ENCODE results near the gene BAIAP2L1. TPM values are rescaled to one million over a fixed set of nuclear protein-coding genes. Genes with fewer than 3 reads are reported as not detected.

The BAIAP2L1 gene
- total and polyA plus RNA-seq, 2 experiments from 2014 or later = 5.9 to 7.4 TPM

DNA sequence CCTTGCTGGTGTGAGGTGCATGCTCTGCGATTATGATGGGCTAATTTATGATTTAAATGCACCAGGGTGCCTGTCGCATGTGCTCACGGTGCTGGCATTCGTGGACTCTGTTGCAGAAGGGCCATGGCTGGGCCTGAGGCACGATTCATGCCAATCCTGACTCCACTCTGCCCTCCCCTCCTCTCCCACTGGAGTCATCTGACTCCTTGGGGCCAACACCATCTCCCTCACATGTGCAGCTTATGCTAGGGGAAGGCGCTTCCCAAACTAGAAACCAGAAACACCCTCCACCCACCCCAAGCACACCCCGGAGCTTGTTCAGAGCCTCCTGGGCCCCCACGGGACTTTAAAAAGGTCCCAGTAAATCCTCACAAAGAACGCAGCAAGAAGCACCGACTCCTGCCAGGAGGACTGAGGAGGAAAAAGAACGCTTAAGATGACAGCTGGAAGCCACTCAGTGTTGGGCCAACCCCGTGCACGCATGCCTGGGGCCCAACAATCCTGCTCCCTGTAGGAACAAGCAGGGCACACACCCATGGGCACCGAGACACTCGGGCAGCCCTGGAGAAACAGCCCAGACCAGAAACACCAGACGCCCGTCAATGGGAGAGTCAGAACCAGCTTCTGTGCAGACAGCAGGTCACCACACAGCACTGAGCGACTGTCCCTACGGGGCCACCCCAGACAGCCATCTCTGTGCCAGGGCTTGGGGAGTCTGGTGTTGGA lies 105.3 kb downstream of the BAIAP2L1 start:
- peaks cover 5% of the 10 kb centered on the region; the same call in 1 of the 2 replicates for H3F3A ChIP-seq (ENCODE audit: insufficient read depth)
- H3K9me2 ChIP-seq (ENCODE audit: insufficient read depth) = no peaks in the 10 kb centered on the region
- 0 out of 2 replicates have a peak, but pooled peaks cover under 1% of the 10 kb centered on the region for H4K20me1 ChIP-seq (ENCODE audit: insufficient read depth)
- no peaks in the 10 kb centered on the region for H3K9me3 ChIP-seq (ENCODE audit: low read depth)
- no peaks in the 10 kb centered on the region for H3K4me1 ChIP-seq (ENCODE audit: insufficient read depth)
- in situ Hi-C loops (cut with MboI) = loop anchor here (25.0 kb wide), 1 partner anchor 442 kb away; no protein-coding TSS in a partner anchor
- TF ChIP-seq EZH2 (IDR thresholded peaks at IDR 0.05; ENCODE audit: insufficient read depth, poor library complexity, severe bottlenecking) = no peak
- H3K9ac ChIP-seq = no peak overlapping the region
- H3K4me3 ChIP-seq = no peak overlapping the region
- no peak overlapping the region for H3K4me2 ChIP-seq (ENCODE audit: unreplicated experiment)
- no peak overlapping the region for H3K27ac ChIP-seq
- peaks cover 34% of the 10 kb centered on the region for H3K79me2 ChIP-seq (ENCODE audit: insufficient read depth)
- 40 to 41% methylated on average over 17 to 19 of the region's 19 CpGs for WGBS, 2 experiments (ENCODE audit: low coverage in 1 of 2, low lambda C conversion rate in 2 of 2, missing lambda C conversion rate in 2 of 2)
- H3K27me3 ChIP-seq (replicated peaks; ENCODE audit: insufficient read depth) = no peaks in the 10 kb centered on the region
- H3K36me3 ChIP-seq (ENCODE audit: low read depth) = peaks cover 34% of the 10 kb centered on the region
- peak; percentile 30 for DNase-seq
- no peak overlapping the region for H2AFZ ChIP-seq

DNA sequence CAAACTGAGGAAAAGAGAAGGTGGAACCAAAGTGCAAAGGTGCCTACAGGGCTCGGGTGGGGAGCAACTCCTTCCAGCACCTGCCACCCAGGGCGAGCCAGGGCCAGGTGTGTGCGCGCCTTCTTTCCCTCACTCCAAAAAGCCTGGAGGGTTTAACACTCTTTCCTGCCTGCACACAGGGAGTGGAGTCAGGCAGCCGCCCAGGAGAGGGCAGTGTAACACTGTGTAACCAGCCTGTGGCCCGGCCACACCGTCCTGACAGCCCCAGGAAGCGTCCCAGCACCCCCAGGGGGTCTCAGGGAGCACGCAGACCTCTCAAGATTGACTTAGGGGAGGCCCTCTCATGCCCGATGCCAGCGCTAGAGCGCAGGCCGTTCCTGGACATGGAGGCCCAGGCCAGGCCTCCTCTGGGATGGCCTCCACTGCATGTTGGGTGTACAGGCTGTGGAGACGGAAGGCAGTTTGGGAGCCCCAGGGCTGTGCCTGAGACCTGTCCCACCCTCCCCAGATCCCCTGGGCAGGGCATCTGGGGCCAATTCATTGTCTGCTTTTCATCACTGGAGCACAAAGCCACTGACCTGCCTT lies 106.0 kb downstream of the BAIAP2L1 start:
- Histone ChIP-seq H3F3A (ENCODE audit: insufficient read depth) (peaks cover 5% of the 10 kb centered on the region; the same call in 1 of the 2 replicates), H3K36me3 (ENCODE audit: low read depth) (peaks cover 34% of the 10 kb centered on the region), H2AFZ (no peak overlapping the region), H3K9me2 (ENCODE audit: insufficient read depth) (no peaks in the 10 kb centered on the region), H4K20me1 (ENCODE audit: insufficient read depth) (0 out of 2 replicates have a peak, but pooled peaks cover 2% of the 10 kb centered on the region), H3K4me3 (no peak overlapping the region), H3K9ac (no peak overlapping the region), H3K4me2 (ENCODE audit: unreplicated experiment) (no peak overlapping the region), H3K27ac (no peak overlapping the region), H3K4me1 (ENCODE audit: insufficient read depth) (no peaks in the 10 kb centered on the region), H3K27me3 (replicated peaks; ENCODE audit: insufficient read depth) (no peaks in the 10 kb centered on the region), H3K79me2 (ENCODE audit: insufficient read depth) (peaks cover 41% of the 10 kb centered on the region), H3K9me3 (ENCODE audit: low read depth) (no peaks in the 10 kb centered on the region)
- TF ChIP-seq EZH2 (IDR thresholded peaks at IDR 0.05; ENCODE audit: insufficient read depth, poor library complexity, severe bottlenecking) (no peak), EZH2phosphoT487 (IDR thresholded peaks at IDR 0.05; ENCODE audit: insufficient read depth, low read depth) (no peak)
- DNase-seq = peak; percentile 76
- WGBS, 2 experiments (ENCODE audit: low coverage in 1 of 2, low lambda C conversion rate in 2 of 2, missing lambda C conversion rate in 2 of 2) = 46 to 47% methylated on average over 14 of the region's 14 CpGs
- in situ Hi-C loops (cut with MboI) = loop anchor here (25.0 kb wide), 1 partner anchor 442 kb away; no protein-coding TSS in a partner anchor

DNA sequence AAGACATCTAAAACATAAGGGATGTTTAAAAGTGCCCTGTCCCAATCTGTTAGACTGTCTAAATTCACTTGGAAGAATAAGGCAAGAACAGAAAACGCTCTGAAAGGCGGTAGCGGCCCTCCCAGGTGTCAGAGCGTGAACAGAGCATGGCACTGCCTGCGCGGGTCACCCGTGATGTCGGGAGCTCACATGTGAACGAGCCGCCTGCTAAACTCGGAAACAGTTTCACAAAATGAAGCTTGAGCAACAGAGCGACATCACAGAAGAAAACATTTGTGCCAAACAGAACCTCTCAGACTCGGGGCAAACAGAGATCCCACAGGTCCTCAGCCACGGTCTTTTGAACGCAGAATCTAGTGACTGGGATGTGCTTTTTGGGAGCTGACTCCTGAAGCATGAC lies 106.6 kb downstream of the BAIAP2L1 start:
- Histone ChIP-seq H3K79me2 (ENCODE audit: insufficient read depth) (peaks cover 47% of the 10 kb centered on the region), H3K27ac (no peak overlapping the region), H3F3A (ENCODE audit: insufficient read depth) (peaks cover 5% of the 10 kb centered on the region; the same call in 1 of the 2 replicates), H3K9me3 (ENCODE audit: low read depth) (no peaks in the 10 kb centered on the region), H3K36me3 (ENCODE audit: low read depth) (peaks cover 34% of the 10 kb centered on the region), H3K4me1 (ENCODE audit: insufficient read depth) (no peaks in the 10 kb centered on the region), H3K4me2 (ENCODE audit: unreplicated experiment) (no peak overlapping the region), H3K9me2 (ENCODE audit: insufficient read depth) (no peaks in the 10 kb centered on the region), H3K4me3 (no peak overlapping the region), H2AFZ (no peak overlapping the region), H3K27me3 (replicated peaks; ENCODE audit: insufficient read depth) (no peaks in the 10 kb centered on the region), H3K9ac (no peak overlapping the region), H4K20me1 (ENCODE audit: insufficient read depth) (0 out of 2 replicates have a peak, but pooled peaks cover 2% of the 10 kb centered on the region)
- no peak for TF ChIP-seq EZH2phosphoT487 (IDR thresholded peaks at IDR 0.05; ENCODE audit: insufficient read depth, low read depth)
- no peak for TF ChIP-seq EZH2 (IDR thresholded peaks at IDR 0.05; ENCODE audit: insufficient read depth, poor library complexity, severe bottlenecking)
- DNase-seq = no peak
- WGBS, 2 experiments (ENCODE audit: low coverage in 1 of 2, low lambda C conversion rate in 2 of 2, missing lambda C conversion rate in 2 of 2) = 83 to 91% methylated on average over 15 of the region's 15 CpGs
- in situ Hi-C loops (cut with MboI) = loop anchor here (25.0 kb wide), 1 partner anchor 443 kb away; no protein-coding TSS in a partner anchor

DNA sequence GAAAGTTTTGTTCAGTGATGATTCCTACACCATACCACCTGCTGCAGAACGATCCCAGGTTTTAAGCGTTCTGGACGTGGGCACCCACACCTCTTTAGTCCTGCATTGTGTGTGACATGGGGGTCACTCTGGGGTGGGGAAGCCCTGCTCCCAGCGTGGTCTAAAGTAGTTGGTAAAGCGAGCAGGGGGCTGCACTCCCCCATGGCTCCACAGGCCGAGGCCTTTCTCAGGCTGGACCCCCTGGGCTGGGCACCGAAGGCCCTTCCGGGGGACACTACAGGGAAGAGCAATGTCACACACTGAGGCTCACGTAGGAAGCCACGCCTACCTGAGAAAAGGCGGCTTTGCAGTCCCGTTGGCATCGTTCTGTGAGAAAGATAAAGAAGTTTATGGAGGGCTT lies 107.1 kb downstream of the BAIAP2L1 start:
- H3K27me3 ChIP-seq (replicated peaks; ENCODE audit: insufficient read depth) = no peaks in the 10 kb centered on the region
- TF ChIP-seq EZH2phosphoT487 (IDR thresholded peaks at IDR 0.05; ENCODE audit: insufficient read depth, low read depth) (no peak), EZH2 (IDR thresholded peaks at IDR 0.05; ENCODE audit: insufficient read depth, poor library complexity, severe bottlenecking) (no peak)
- in situ Hi-C loops (cut with MboI) = loop anchor here (25.0 kb wide), 1 partner anchor 444 kb away; no protein-coding TSS in a partner anchor
- DNase-seq = no peak
- no peak overlapping the region for H3K4me3 ChIP-seq
- no peaks in the 10 kb centered on the region for H3K4me1 ChIP-seq (ENCODE audit: insufficient read depth)
- H3K9me2 ChIP-seq (ENCODE audit: insufficient read depth) = no peaks in the 10 kb centered on the region
- H4K20me1 ChIP-seq (ENCODE audit: insufficient read depth) = 0 out of 2 replicates have a peak, but pooled peaks cover 2% of the 10 kb centered on the region
- H3F3A ChIP-seq (ENCODE audit: insufficient read depth) = peaks cover 5% of the 10 kb centered on the region; the same call in 1 of the 2 replicates
- no peaks in the 10 kb centered on the region for H3K9me3 ChIP-seq (ENCODE audit: low read depth)
- H3K4me2 ChIP-seq (ENCODE audit: unreplicated experiment) = no peak overlapping the region
- H2AFZ ChIP-seq = no peak overlapping the region
- peaks cover 34% of the 10 kb centered on the region for H3K36me3 ChIP-seq (ENCODE audit: low read depth)
- H3K79me2 ChIP-seq (ENCODE audit: insufficient read depth) = peaks cover 53% of the 10 kb centered on the region
- WGBS, 2 experiments (ENCODE audit: low coverage in 1 of 2, low lambda C conversion rate in 2 of 2, missing lambda C conversion rate in 2 of 2) = 89 to 91% methylated on average over 13 of the region's 13 CpGs
- H3K9ac ChIP-seq = no peak overlapping the region
- H3K27ac ChIP-seq = no peak overlapping the region

Measured in GM23248 (cell line).